Sciatic nerve (tissue), 2 donors: ENCODE data around the gene NBPF26. TPM values are rescaled to one million over a fixed set of nuclear protein-coding genes. Genes with fewer than 3 reads are reported as not detected.
"Not testable (repeated sequence)": the region's sequence is repeated elsewhere in the genome, so short reads cannot be mapped to it uniquely, and the experiment has no call there.

Source experiments
- ATAC-seq: fragments of 200-7000 bp; cut with Tn5 transposase; one replicate; pipeline ENCODE4 v1.9.1; 2020; ENCODE audit warnings: mild to moderate bottlenecking, moderate library complexity
- DNase-seq: peaks from one replicate; pipeline ENCODE4 v3.0.0-alpha.2; 2020; ENCODE audit warnings: low spot score
- intact Hi-C: fragments of 100-400 bp; cut with DNase I; formaldehyde crosslinking; loops from one replicate; pipeline ENCODE4 v1.14.2; 2022
- total RNA-seq: library from RNA; stranded (reverse); fragmentation: NEBNext Ultra II Directional; extraction: Animal tissue kit (Norgen Biotek cat#: 25700); gene quantifications from one replicate; pipeline ENCODE4 v1.2.1, GENCODE V29; 2021
- donor health status: DM: no; HTN: no; CAD: no.
- donor health status: DM: no; HTN: no; CAD: no.

Gene NBPF26
- total RNA-seq: 59.3 TPM

GRCh38 chr1:120723715-120724402, at the start of gene NBPF26:
TSS of gene NBPF26 (plus strand) at chr1:120723945.
- peak; percentile 87 for DNase-seq
- ATAC-seq: peak; percentile 94
- intact Hi-C loops: not testable (repeated sequence)

GRCh38 chr1:120680106-120680819, 43.5 kb upstream of the NBPF26 start:
- not testable (repeated sequence) for DNase-seq

GRCh38 chr1:120680938-120681337, 42.8 kb upstream of the NBPF26 start:
- ATAC-seq, DNase-seq, intact Hi-C loops: not testable (repeated sequence)

More at GRCh38 chr1:120680106-120680819, 43.5 kb upstream of the NBPF26 start:
- peak; percentile 93 for ATAC-seq
- intact Hi-C loops: not testable (repeated sequence)

- intact Hi-C loops: not testable (repeated sequence)
Measured at GRCh38 chr1:120684397-120684796, 39.3 kb upstream of the NBPF26 start.

GRCh38 chr1:120685622-120686021, 38.1 kb upstream of the NBPF26 start:
- ATAC-seq, DNase-seq, intact Hi-C loops: not testable (repeated sequence)

More at GRCh38 chr1:120684397-120684796, 39.3 kb upstream of the NBPF26 start:
- not testable (repeated sequence) for DNase-seq
- ATAC-seq: peak; percentile 68

- ATAC-seq, DNase-seq: not testable (repeated sequence)
Measured at GRCh38 chr1:120687250-120687649, 36.5 kb upstream of the NBPF26 start.

GRCh38 chr1:120700807-120701562, 22.8 kb upstream of the NBPF26 start:
- DNase-seq, intact Hi-C loops: not testable (repeated sequence)
- ATAC-seq: peak; percentile 74

More at GRCh38 chr1:120687250-120687649, 36.5 kb upstream of the NBPF26 start:
- intact Hi-C loops: not testable (repeated sequence)

- ATAC-seq, intact Hi-C loops, DNase-seq: not testable (repeated sequence)
Measured at GRCh38 chr1:120723358-120723714, 409 bp upstream of the NBPF26 start.

GRCh38 chr1:120724507-120724906, 762 bp downstream of the NBPF26 start:
- ATAC-seq, intact Hi-C loops, DNase-seq: not testable (repeated sequence)

GRCh38 chr1:120728811-120729210, 5.1 kb downstream of the NBPF26 start:
- intact Hi-C loops, DNase-seq, ATAC-seq: not testable (repeated sequence)

GRCh38 chr1:120769090-120769489, 45.3 kb downstream of the NBPF26 start:
- ATAC-seq, DNase-seq, intact Hi-C loops: not testable (repeated sequence)

GRCh38 chr1:120805452-120805851, 81.7 kb downstream of the NBPF26 start:
- ATAC-seq, DNase-seq, intact Hi-C loops: not testable (repeated sequence)

GRCh38 chr1:120811822-120812221, 88.1 kb downstream of the NBPF26 start:
- DNase-seq: peak; percentile 52
- intact Hi-C loops, ATAC-seq: not testable (repeated sequence)

- intact Hi-C loops, ATAC-seq: not testable (repeated sequence)
Measured at GRCh38 chr1:120825051-120825450, 101.3 kb downstream of the NBPF26 start.

GRCh38 chr1:120826623-120827022, 102.9 kb downstream of the NBPF26 start:
- intact Hi-C loops, DNase-seq, ATAC-seq: not testable (repeated sequence)

More at GRCh38 chr1:120825051-120825450, 101.3 kb downstream of the NBPF26 start:
- not testable (repeated sequence) for DNase-seq

- DNase-seq: peak; percentile 86
- intact Hi-C loops, ATAC-seq: not testable (repeated sequence)
Measured at GRCh38 chr1:120844186-120844944, 120.6 kb downstream of the NBPF26 start.

GRCh38 chr1:120844945-120845330, 121.2 kb downstream of the NBPF26 start:
- peak; percentile 39 for DNase-seq

More at GRCh38 chr1:120844945-120845330, 121.2 kb downstream of the NBPF26 start:
- intact Hi-C loops, ATAC-seq: not testable (repeated sequence)
